Measurements from ENCODE around the gene C16orf96.
A peak's percentile ranks its signal among the peaks of the same experiment; 100 is the strongest.

C16orf96 gene

GRCh38 chr16:4618645-4619418 is 62.7 kb downstream of the C16orf96 start:
- DNase-seq (ENCODE audit: low read depth), result no peak

- DNase-seq (ENCODE audit: low read depth), result no peak
Measured at GRCh38 chr16:4623593-4623992, 67.5 kb downstream of the C16orf96 start.

GRCh38 chr16:4624015-4624826 is 68.1 kb downstream of the C16orf96 start, which contains the start of gene MGRN1:
Gene MGRN1, plus strand, starts transcription at chr16:4624826. Its CDS starts 135 bp downstream, at chr16:4624961.
- DNase-seq (ENCODE audit: low read depth), result peak; percentile 78

GRCh38 chr16:4624827-4625559 is 68.9 kb downstream of the C16orf96 start:
- DNase-seq (ENCODE audit: low read depth), result peak; percentile 20

- no peak for DNase-seq (ENCODE audit: low read depth)
Measured at GRCh38 chr16:4625560-4626159, 69.5 kb downstream of the C16orf96 start.

GRCh38 chr16:4626396-4626795 is 70.3 kb downstream of the C16orf96 start:
- no peak for DNase-seq (ENCODE audit: low read depth)

GRCh38 chr16:4628283-4628682 is 72.1 kb downstream of the C16orf96 start:
- DNase-seq (ENCODE audit: low read depth), result no peak

GRCh38 chr16:4631444-4631843 is 75.3 kb downstream of the C16orf96 start:
- DNase-seq (ENCODE audit: low read depth), result no peak

- no peak for DNase-seq (ENCODE audit: low read depth)
Measured at GRCh38 chr16:4633910-4634635, 77.9 kb downstream of the C16orf96 start.

GRCh38 chr16:4634768-4635167 is 78.6 kb downstream of the C16orf96 start:
- DNase-seq (ENCODE audit: low read depth), result no peak

- no peak for DNase-seq (ENCODE audit: low read depth)
Measured at GRCh38 chr16:4636196-4636595, 80.1 kb downstream of the C16orf96 start.

- DNase-seq (ENCODE audit: low read depth), result no peak
Measured at GRCh38 chr16:4637501-4638166, 81.5 kb downstream of the C16orf96 start.

GRCh38 chr16:4639899-4640509 is 83.9 kb downstream of the C16orf96 start:
- no peak for DNase-seq (ENCODE audit: low read depth)

- DNase-seq (ENCODE audit: low read depth), result no peak
Measured at GRCh38 chr16:4640572-4641305, 84.6 kb downstream of the C16orf96 start.

GRCh38 chr16:4641306-4641687 is 85.2 kb downstream of the C16orf96 start:
- no peak for DNase-seq (ENCODE audit: low read depth)

GRCh38 chr16:4641895-4642294 is 85.8 kb downstream of the C16orf96 start:
- DNase-seq (ENCODE audit: low read depth), result no peak

GRCh38 chr16:4646773-4647643 is 90.9 kb downstream of the C16orf96 start:
- DNase-seq (ENCODE audit: low read depth), result no peak

- no peak for DNase-seq (ENCODE audit: low read depth)
Measured at GRCh38 chr16:4647644-4647980, 91.5 kb downstream of the C16orf96 start.

GRCh38 chr16:4648917-4649316 is 92.8 kb downstream of the C16orf96 start:
- no peak for DNase-seq (ENCODE audit: low read depth)

Measured in stimulated activated CD8-positive, alpha-beta memory T cell treated with anti-CD3 and anti-CD28 coated beads, Interleukin-15, amount 100 ng/mL, for 1 hour (primary cell).